AG09309 (cell line): ENCODE data around the gene NHS.
A peak's percentile ranks its signal among the peaks of the same experiment; 100 is the strongest.
"Not testable (repeated sequence)": the region's sequence is repeated elsewhere in the genome, so short reads cannot be mapped to it uniquely, and the experiment has no call there.

Experiments
- DNase-seq: peaks from one replicate; pipeline ENCODE4 v3.0.0-alpha.2; 2010; ENCODE audit warnings: low read depth
- H3K4me3 ChIP-seq: 2 replicates; pipeline ENCODE4 v1.5.1; 2011; ENCODE audit warnings: mild to moderate bottlenecking, low read depth, low read length, moderate library complexity; ENCODE audit not compliant: control insufficient read depth
- CTCF ChIP-seq: IDR thresholded peaks from 2 replicates; pipeline ENCODE4 v1.5.1; 2011; ENCODE audit warnings: mild to moderate bottlenecking, low read depth, low read length, inconsistent platforms; ENCODE audit not compliant: insufficient read depth, control insufficient read depth; ENCODE audit errors: missing control alignments

NHS gene

GRCh38 chrX:17500145-17500579 is 125.2 kb downstream of the NHS start:
- no peak for TF ChIP-seq CTCF
- peak; percentile 50 for DNase-seq
- H3K4me3 ChIP-seq = no peak overlapping the region

- no peak for DNase-seq
- TF ChIP-seq CTCF = no peak
- no peak overlapping the region for H3K4me3 ChIP-seq
Observed at GRCh38 chrX:17501746-17502145, 126.7 kb downstream of the NHS start.

GRCh38 chrX:17506352-17506751 is 131.4 kb downstream of the NHS start:
- H3K4me3 ChIP-seq, DNase-seq: not testable (repeated sequence)

GRCh38 chrX:17511556-17511955 is 136.6 kb downstream of the NHS start:
- no peak for DNase-seq
- no peak for TF ChIP-seq CTCF
- no peak overlapping the region for H3K4me3 ChIP-seq

- no peak for DNase-seq
- TF ChIP-seq CTCF = no peak
Observed at GRCh38 chrX:17519358-17519757, 144.4 kb downstream of the NHS start.

GRCh38 chrX:17520016-17520615 is 145.1 kb downstream of the NHS start:
- no peak overlapping the region for H3K4me3 ChIP-seq
- TF ChIP-seq CTCF = no peak
- DNase-seq = no peak

More at GRCh38 chrX:17519358-17519757, 144.4 kb downstream of the NHS start:
- H3K4me3 ChIP-seq = no peak overlapping the region

- H3K4me3 ChIP-seq = no peak overlapping the region
- no peak for TF ChIP-seq CTCF
- DNase-seq = no peak
Observed at GRCh38 chrX:17521871-17522693, 147.1 kb downstream of the NHS start.
